Activated naive CD4-positive, alpha-beta T cell treated with anti-CD3 and anti-CD28 coated beads, Interleukin-2, amount 50 U/mL, for 16 hours (primary cell): ENCODE measurements around the gene APBA2.
A peak's percentile ranks its signal among the peaks of the same experiment; 100 is the strongest.

ENCODE experiments used
- DNase-seq: peaks from one replicate; pipeline ENCODE4 v3.0.0-alpha.2; 2020

The APBA2 gene

GRCh38 chr15:29093065-29093435 lies 207.3 kb downstream of the APBA2 start:
- DNase-seq: no peak

GRCh38 chr15:29093696-29094343 lies 208.0 kb downstream of the APBA2 start:
- DNase-seq: no peak

GRCh38 chr15:29094711-29095110 lies 208.9 kb downstream of the APBA2 start:
- DNase-seq: no peak

GRCh38 chr15:29095746-29096145 lies 210.0 kb downstream of the APBA2 start:
- DNase-seq: no peak

GRCh38 chr15:29097168-29097567 lies 211.4 kb downstream of the APBA2 start:
- no peak for DNase-seq

DNA sequence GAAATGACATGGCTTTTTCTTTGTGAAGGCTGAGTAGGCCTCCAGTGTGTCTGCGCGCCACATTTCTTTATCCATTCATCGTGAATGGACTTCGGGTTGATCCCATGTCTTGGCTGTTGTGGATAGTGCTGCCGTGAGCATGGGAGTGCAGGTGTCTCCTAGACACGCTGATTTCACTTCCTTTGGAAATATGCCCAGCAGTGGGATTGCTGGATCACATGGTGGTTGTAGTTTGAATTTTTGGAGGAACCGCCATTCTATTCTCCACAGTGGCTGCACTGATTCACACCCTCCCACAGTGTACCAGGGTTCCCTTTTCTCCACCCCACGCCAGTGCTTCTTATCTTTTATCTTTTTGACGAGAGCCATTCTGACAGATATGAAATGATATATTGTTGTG lies 212.2 kb downstream of the APBA2 start:
- DNase-seq: no peak

- no peak for DNase-seq
Measured at GRCh38 chr15:29098652-29099051, 212.9 kb downstream of the APBA2 start.

DNA sequence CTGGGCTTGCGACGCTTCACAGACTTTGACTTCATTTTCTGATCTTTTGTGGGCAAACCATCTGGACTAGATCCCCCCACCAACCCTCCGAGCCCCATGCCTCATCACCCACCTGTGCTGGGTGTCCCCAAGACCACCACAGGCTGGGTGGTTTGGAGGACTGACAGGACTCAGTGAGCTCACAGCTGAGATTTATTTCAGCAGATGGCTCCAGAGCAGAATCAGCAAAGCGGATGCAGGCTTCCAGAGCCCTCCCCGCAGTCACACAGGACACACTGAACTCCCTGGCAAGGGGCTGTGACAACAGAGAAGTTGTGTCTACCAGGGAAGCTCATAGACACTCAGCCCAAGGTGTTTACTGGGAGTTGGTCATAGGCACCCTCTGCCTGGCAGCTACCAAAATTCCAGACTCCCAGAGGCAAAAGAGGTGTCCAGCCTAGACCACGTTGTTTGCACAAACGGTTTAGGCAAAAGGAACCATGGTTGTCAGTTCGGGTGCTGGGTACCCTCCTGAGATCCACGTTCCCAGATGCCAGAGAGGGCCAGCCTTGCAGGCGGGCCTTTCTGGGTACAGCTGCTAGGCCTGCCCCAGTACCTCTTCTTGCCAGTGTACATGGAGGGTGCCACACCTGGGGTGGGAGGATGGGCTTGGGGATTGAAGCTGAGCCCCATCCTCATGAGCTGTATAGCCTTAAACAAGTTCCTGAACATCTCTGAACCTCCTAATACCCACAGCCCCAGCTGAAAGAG lies 213.5 kb downstream of the APBA2 start:
- no peak for DNase-seq

DNA sequence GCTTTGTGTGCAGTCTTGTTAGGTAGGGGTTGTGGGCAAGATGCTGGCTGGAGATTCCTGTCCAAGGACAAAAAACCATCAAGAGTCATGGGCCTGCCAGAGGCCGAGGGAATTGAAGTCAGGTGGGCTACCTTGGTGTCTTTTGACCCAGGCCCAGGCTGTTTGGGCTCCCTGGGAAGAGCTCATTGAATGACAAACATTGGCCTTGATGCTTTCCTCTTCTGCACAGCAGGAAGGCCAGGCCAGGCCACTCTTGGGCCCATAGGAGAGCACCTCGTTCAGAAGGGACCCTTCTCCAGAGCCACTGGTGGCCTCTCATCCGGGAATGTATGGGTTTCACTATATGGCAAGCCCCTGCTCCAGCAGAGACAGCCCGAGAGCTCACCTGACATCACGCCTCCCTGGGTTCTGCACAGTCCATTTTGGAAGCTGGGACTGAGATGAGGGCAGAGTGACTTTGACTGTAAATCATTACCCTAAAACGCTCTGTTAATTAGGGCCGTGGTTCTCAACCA lies 214.8 kb downstream of the APBA2 start:
- DNase-seq: no peak

GRCh38 chr15:29101491-29101890 lies 215.7 kb downstream of the APBA2 start:
- DNase-seq: no peak

- DNase-seq: peak; percentile 68
Measured at GRCh38 chr15:29102173-29102794, 216.5 kb downstream of the APBA2 start.

GRCh38 chr15:29102911-29103823 lies 217.4 kb downstream of the APBA2 start:
- DNase-seq: no peak

- DNase-seq: peak; percentile 67
Measured at GRCh38 chr15:29103824-29104565, 218.2 kb downstream of the APBA2 start.

- DNase-seq: no peak
Measured at GRCh38 chr15:29104566-29104880, 218.7 kb downstream of the APBA2 start.

DNA sequence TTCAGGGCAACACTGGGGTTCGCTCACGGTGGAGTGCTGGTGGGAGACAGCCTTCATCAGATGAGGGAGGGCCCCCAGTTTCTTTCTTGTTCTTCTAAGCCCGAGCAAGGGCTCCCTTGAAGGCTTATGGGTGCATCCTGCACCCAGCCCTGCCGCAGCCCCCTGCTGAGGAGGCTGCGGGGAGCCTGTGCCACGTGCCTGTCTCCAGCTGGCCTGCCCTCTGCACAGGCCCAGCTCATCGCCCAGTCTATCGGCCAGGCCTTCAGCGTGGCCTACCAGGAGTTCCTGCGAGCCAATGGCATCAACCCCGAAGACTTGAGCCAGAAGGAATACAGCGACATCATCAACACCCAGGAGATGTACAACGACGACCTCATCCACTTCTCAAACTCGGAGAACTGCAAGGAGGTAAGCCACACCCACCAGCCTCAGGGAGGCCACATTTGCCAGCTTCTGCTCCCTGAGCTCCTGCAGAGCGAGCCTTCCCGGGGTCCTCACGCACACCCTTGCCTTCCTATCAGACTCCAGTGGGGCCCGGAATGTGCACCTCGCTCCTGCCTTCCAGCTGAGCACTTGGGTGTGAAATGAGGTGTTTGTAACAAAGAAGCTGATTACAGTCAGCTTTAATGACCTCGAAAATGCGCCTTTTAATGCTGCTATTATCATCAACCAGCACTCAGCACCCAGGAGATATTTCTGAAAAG lies 219.5 kb downstream of the APBA2 start:
- DNase-seq: no peak

DNA sequence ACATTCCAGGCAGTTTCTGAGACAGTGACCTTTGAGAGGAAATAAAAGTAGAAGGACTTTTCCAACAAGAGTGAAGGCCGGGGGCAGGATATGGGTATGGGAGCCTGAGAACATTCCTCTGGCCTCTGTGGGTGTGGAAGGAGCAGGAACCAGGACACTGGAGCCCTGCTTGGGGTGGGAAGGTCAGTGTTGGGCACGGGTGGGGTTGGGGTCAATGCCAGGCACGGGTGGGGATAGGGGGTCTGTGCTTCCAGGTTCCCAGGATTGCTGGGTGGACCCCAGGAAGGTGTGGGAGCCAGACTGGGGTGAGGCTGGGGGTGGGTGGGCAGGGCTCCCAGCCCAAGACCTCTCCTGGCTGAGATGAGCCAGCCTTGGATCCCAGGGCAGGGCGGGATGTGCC lies 220.3 kb downstream of the APBA2 start:
- no peak for DNase-seq

DNA sequence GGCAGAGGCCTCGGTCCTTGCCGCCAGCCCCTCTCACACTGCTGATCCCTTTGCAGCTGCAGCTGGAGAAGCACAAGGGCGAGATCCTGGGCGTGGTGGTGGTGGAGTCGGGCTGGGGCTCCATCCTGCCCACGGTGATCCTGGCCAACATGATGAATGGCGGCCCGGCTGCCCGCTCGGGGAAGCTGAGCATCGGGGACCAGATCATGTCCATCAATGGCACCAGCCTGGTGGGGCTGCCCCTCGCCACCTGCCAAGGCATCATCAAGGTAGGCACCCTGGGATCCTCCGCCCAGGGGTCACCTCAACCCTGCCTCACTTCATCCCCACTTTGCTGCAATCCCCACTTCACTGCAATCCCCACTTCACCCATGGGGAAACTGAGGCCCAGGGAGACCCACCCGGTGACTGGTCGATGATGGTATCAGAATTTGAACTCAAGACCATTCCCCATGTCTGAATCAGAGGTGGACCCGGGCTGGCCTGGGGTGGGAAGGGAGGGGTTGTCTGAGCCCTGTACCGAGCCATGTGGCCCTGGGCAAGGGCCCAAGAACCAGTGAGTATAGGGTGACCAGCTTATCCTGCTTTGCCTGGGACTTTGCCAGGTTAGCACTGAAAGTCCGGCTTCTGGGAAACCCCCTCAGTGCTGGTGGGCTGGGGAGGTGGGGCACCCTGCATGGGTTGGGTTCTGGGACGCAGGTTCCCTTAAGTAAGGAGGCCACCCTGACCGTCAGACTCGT lies 220.9 kb downstream of the APBA2 start:
- no peak for DNase-seq

GRCh38 chr15:29107291-29107890 lies 221.6 kb downstream of the APBA2 start:
- DNase-seq: no peak

DNA sequence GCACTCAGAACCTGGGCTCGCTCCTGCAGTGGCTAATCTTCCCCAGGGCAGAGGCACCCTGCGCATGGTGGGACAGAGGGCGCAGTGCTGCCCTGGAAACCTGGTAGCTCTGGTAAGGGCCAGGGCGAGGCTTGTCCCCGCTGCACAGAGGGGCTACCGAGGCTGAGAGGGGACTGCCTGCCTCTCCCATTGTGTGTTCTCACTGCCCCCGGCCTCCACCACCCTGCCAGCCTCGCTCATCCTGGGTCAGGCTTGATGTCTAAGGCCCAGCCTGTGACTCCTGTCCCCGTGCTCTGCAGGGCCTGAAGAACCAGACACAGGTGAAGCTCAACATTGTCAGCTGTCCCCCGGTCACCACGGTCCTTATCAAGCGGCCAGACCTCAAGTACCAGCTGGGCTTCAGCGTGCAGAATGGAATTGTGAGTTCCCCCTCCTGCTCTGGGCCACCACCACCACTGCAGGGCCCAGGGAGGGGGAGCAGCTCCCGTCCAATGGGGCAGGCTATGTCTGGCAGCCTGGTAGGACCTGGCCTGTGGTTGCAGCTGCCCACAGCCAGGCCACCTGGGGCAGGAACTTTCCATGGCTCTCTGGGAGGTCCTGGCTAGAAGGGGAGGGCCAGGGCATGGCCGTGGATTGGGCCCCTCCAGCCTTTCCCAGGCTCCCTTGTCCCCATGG lies 222.3 kb downstream of the APBA2 start:
- DNase-seq: no peak

DNA sequence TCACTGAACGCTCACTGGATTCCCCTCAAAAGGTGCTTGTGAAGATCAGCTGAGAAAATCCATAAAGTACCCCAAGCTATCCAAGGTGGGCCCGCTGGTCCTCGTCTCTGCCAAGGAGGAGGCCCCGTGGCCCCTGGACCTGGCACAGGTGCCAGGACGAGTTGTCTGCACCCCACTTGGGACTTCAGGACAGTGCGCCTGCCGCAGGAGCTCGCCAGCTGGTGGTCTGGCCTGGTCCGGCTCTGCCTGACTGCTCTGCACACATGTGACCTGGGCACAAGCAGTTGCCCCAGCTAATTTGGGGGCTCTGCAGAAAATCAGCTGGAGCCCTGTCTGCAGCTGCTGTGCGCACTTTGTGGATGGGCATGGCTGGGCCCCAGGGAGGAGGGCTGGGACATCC lies 224.0 kb downstream of the APBA2 start:
- no peak for DNase-seq
